Stimulated activated CD4-positive, alpha-beta T cell treated with anti-CD3 and anti-CD28 coated beads, Interleukin-15, amount 100 ng/mL, for 1 hour (primary cell): ENCODE results near the gene UBE2G2.

Source experiments
- DNase-seq, 2 donors: peaks; one replicate each; pipeline ENCODE4 v3.0.0-alpha.2; 2020; ENCODE audit warnings: low read depth in 1 of 2, low spot score in 1 of 2

The UBE2G2 gene

DNA sequence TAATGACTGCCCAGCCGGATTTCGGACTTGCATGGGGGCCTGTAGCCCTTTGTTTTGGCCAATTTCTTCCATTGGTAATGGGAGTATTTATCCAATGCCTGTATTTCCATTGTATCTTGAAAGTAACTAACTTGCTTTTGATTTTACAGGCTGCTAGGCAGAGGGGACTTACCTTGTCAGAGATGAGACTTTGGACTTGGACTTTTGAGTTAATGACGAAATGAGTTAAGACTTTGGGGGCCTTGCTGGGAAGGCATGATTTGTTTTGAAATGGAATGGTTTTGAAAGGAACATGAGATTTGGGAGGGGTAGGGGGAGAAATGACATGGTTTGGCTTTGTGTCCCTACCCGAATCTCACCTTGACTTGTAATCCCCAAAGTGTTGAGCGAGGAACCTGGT lies 9.6 kb downstream of the UBE2G2 start:
- no peak for DNase-seq

- DNase-seq, result no peak
These were observed 10.4 kb downstream of the UBE2G2 start for GRCh38 chr21:44791246-44791645.

- DNase-seq, result no peak
These were observed 11.3 kb downstream of the UBE2G2 start for GRCh38 chr21:44790368-44790767.

DNA sequence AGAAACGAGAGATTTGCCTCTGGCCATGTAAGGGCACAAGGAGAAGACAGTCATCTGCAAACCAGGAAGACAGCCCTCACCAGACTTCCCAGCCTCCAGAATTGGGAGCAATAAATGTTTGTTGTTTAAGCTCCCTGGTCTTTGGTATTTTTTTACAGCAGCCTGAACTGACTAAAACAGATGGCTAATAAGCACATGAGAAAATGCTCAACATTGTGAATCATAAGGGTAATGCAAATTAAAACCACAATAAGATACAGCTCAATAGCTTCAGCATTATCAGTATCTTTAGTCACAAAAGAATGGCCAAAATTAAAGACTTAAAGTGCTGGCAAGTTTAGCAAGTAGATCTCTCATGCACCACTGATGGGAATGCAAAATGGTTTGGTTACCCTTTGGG lies 11.7 kb downstream of the UBE2G2 start:
- no peak for DNase-seq

DNA sequence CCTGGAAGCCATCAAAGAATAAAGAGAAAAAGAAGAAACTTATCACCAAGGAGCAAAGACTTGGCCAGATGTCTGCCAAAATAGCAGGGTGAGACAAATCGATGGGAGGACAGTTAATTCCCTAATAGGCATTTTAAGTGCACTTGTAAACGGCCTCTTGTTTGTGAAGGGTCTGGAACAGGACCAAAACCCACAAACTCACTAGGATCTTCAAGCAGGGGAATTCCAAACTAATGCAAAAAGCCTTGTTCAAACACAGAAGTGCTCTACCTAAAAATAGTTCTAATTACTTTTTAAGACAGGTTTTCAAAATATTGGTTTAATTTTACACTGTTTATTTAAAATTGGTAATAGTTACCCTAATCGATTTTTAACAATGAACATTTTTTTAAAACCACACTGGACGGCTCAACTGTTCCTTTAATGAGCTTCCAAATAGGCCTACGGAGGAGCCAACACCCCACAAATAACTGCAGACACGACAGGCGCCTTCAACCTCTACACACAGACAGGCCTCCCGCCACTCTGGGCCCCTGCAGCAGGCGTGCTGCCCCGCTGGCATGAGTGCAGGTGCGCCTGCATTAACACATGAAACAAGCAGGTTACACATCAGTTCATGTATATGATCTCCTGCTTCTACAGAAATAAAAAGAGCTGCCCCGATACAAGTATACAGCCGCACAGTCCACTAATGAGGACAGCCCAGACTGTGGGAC lies 15.8 kb downstream of the UBE2G2 start:
- DNase-seq, result no peak

- no peak for DNase-seq
These were observed 16.8 kb downstream of the UBE2G2 start for GRCh38 chr21:44784810-44785209.

DNA sequence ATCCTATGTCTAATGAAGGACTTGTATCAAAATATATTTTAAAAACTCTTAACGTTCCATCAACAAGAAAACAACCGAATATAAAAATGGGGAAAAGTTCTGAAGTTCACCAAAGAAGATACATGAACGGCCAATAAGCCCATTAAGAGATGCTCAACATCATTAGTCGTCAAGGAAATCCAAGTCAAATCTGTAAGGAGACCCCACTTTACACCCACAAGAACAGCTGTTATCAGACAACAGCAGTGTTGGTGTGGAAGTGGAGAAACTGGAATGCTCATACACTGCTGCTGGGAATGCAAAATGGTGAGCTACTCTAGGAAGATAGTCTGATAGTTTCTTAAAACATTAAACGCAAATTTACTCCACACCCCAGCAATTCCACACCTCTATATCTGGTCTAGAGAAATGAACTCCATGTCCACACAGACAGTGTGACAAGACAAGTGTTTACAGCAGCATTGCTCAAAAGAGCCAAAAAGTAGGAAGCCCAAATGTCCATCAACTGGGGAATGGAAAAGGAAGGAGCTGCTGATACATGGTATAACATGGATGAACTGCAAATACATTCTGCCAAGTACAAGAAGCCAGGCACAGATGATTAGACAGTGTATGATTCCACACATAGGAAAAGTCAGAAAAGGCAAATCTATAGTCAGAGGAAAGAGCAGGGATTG lies 18.5 kb downstream of the UBE2G2 start:
- no peak for DNase-seq

DNA sequence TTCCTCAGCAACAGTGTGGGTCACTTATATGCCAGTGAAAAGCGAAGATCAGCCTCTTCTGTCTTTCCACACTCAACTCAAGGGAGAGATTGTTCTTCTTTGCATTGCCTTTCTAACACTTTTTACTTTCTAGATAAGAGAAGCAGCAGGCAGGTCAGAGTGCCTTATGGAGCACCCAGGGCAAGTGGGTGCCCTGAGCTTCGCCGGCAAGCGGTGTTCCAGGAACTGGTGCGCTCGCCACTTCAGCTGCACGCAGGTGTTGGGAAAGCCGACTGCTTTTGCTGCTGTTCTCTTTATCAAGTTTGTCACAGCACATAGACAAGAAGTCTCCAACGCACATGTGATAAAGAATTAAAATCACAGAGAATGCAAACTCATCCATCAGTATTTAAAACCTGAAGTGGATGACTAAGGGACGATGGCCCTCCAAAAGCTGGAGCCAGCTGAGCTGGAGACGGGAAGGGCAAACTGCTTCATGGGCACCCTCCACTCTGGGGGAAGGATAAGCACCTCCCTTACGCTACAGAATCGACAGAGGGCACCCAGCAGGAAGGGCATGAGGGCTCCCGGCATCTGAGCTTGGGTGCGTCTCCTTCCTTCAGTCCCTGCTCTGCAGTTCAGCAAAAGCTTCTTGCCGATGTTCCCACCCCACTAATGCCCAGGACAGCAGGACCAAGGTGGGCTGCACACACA lies 20.7 kb downstream of the UBE2G2 start:
- DNase-seq, result no peak

DNA sequence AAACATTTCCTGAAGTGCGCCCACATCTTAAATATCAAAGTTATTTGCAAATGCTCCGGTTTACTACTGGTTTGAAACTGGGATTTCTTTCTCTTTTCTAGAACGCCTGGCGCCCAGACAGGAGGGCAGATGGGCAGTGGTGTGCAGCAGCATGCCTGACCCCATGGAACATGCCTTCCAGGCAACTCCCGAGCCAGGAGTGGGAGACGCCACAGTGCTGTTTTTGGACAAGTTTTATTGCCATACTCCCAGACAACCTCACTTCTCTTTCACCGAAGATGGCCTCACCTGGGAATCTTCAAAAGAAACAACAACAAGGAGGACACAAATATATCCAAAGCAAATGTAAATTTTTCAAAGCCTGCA lies 21.5 kb downstream of the UBE2G2 start:
- DNase-seq, result no peak

DNA sequence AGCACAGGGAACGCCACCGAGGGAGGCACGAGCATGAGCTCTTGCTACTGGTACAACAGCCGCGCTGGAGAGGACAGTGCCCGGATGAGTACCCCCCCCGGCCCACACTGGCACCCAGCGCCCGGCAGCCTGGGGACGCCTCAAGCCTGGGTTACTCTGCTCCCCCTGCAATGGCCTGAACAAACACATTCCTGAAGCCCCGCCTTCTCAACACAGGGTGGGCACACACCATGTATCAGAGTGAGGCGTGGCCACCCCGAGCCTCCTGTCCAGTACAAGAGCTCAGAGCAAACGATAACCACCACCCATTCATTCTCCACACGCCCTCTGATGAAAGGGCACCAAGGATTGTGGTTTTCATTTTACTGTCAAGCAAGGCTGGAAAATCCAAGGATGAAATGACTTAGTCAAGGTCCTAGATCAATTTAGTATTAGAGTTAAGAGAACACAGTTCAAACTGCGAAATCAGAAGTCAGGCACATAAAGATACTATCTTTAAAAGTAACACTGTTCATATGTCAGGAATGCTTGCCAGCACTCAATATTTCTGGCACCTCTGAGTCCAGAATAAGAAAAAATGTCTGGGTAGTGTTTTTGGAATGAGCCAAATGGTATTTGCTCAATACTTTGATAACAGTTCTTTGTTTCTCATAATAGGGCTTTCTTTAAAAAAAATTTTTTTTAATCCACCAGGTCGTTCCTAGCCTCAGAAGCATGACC lies 22.0 kb downstream of the UBE2G2 start:
- no peak for DNase-seq

- DNase-seq, result no peak
These were observed 22.6 kb downstream of the UBE2G2 start for GRCh38 chr21:44778983-44779382.

GRCh38 chr21:44778499-44778911 lies 23.1 kb downstream of the UBE2G2 start:
- no peak for DNase-seq

DNA sequence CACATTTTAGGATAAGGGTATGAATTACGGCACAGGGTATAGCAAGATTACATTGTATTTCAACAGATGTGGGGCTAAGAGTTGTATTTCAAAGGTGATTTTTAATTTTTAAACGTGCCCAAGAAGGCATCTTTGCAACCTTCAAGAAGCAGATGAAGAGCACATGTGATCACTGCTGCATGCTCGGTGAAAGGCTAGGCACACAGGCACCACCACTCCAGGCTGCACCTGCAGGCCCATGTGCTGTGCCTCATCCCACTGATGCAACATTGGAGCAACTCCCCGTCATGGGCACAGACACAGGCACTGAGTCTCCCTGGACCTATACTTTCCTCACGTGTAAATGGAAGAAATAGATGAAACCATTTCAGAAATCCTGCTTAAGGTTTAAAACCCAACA lies 23.5 kb downstream of the UBE2G2 start:
- no peak for DNase-seq

- DNase-seq, result no peak
These were observed 26.6 kb downstream of the UBE2G2 start for GRCh38 chr21:44774972-44775371.

- no peak for DNase-seq
These were observed 28.2 kb downstream of the UBE2G2 start for GRCh38 chr21:44773291-44773932.

DNA sequence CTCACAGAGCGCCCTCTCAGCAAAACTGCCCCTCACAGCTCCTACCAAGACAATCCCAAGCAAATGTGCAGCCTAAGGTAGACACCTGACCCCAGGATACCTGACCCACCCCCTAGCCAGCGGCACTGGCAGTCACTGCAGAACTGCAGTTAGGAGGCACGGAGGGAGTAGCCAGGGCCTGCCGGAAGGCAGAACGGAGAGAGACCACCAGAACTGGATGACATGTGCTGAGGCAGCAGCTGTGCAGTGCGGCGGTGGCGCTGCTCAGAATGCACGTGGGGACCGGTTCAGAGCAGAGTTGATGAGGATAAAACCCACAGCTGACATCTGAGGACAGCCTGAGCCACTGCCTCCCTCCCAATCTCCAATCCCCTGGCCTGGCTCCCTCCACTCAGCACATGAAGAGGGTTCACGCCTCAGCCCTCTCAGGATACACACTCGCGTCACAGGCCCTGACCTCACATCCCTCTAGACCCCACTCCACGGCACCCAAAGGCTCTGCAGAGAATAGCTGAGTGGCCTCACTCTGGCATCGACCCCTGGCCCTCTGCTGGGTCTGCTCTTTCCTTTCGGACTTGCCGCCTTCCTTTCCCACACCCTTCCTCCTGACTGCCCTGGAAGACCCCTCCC lies 29.6 kb downstream of the UBE2G2 start:
- DNase-seq, result no peak

GRCh38 chr21:44767834-44768831 lies 33.5 kb downstream of the UBE2G2 start:
- DNase-seq, result no peak

- no peak for DNase-seq
These were observed 34.7 kb downstream of the UBE2G2 start for GRCh38 chr21:44766818-44767354.
